H9 (cell line): Measurements from ENCODE around the gene ITPKC. TPM values are rescaled to one million over a fixed set of nuclear protein-coding genes. Genes with fewer than 3 reads are reported as not detected.

Experiments
- DNase-seq: peaks from one replicate; pipeline ENCODE4 v3.0.0-alpha.2; 2017
- H2AFZ ChIP-seq: one replicate; pipeline ENCODE4 v1.6.1; 2013; ENCODE audit warnings: mild to moderate bottlenecking, low read length, control low read depth, moderate library complexity
- H2AK5ac ChIP-seq: 2 replicates; pipeline ENCODE4 v1.6.1; 2013; ENCODE audit warnings: low read length, control low read depth, mixed read lengths; ENCODE audit not compliant: insufficient read length
- H2BK120ac ChIP-seq: one replicate; pipeline ENCODE4 v1.6.1; 2013; ENCODE audit warnings: low read depth, mild to moderate bottlenecking, low read length, control low read depth, inconsistent platforms; ENCODE audit not compliant: poor library complexity, severe bottlenecking
- H2BK12ac ChIP-seq: 2 replicates; pipeline ENCODE4 v1.6.1; 2013; ENCODE audit warnings: low read length, control low read depth, mixed read lengths, low read depth; ENCODE audit not compliant: insufficient read length
- H2BK15ac ChIP-seq: 2 replicates; pipeline ENCODE4 v1.6.1; 2013; ENCODE audit warnings: low read depth, low read length, control low read depth
- H2BK20ac ChIP-seq: one replicate; pipeline ENCODE4 v1.6.1; 2013; ENCODE audit warnings: low read depth, mild to moderate bottlenecking, low read length, control low read depth, inconsistent platforms; ENCODE audit not compliant: poor library complexity, severe bottlenecking
- H2BK5ac ChIP-seq: 2 replicates; pipeline ENCODE4 v1.6.1; 2013; ENCODE audit warnings: low read length, control low read depth, mixed read lengths; ENCODE audit not compliant: insufficient read length
- H3K14ac ChIP-seq: 2 replicates; pipeline ENCODE4 v1.6.1; 2013; ENCODE audit warnings: low read length, control low read depth; ENCODE audit not compliant: insufficient read depth
- H3K18ac ChIP-seq: 2 replicates; pipeline ENCODE4 v1.6.1; 2013; ENCODE audit warnings: low read depth, mild to moderate bottlenecking, mixed read lengths, low read length, control low read depth; ENCODE audit not compliant: insufficient read length
- H3K23ac ChIP-seq: 2 replicates; pipeline ENCODE4 v1.6.1; 2013; ENCODE audit warnings: low read length, control low read depth, mixed read lengths, low read depth; ENCODE audit not compliant: insufficient read length
- H3K23me2 ChIP-seq: 2 replicates; pipeline ENCODE4 v1.6.1; 2013; ENCODE audit warnings: low read depth, mild to moderate bottlenecking, mixed read lengths, low read length, control low read depth; ENCODE audit not compliant: insufficient read length, poor library complexity, severe bottlenecking
- H3K27ac ChIP-seq: 2 replicates; pipeline ENCODE4 v1.5.1; 2013; ENCODE audit warnings: low read length, control low read depth, mixed read lengths, low read depth; ENCODE audit not compliant: insufficient read length
- H3K27me3 ChIP-seq: 2 replicates; pipeline ENCODE4 v1.6.1; 2013; ENCODE audit warnings: low read length, control low read depth, inconsistent platforms; ENCODE audit not compliant: insufficient read depth
- H3K4ac ChIP-seq: 2 replicates; pipeline ENCODE4 v1.6.1; 2013; ENCODE audit warnings: low read depth, mild to moderate bottlenecking, control low read depth, inconsistent platforms, low read length, moderate library complexity
- H3K4me1 ChIP-seq: 2 replicates; pipeline ENCODE4 v1.6.1; 2013; ENCODE audit warnings: low read length, control low read depth, inconsistent platforms; ENCODE audit not compliant: insufficient read depth
- H3K4me2 ChIP-seq: 2 replicates; pipeline ENCODE4 v1.6.1; 2013; ENCODE audit warnings: low read length, control low read depth, mixed read lengths; ENCODE audit not compliant: insufficient read length, insufficient read depth
- H3K56ac ChIP-seq: 2 replicates; pipeline ENCODE4 v1.6.1; 2013; ENCODE audit warnings: low read depth, mild to moderate bottlenecking, mixed read lengths, low read length, control low read depth; ENCODE audit not compliant: insufficient read length
- H3K79me1 ChIP-seq: 2 replicates; pipeline ENCODE4 v1.6.1; 2013; ENCODE audit warnings: low read depth, mild to moderate bottlenecking, moderate library complexity, low read length, control low read depth, inconsistent platforms; ENCODE audit not compliant: insufficient read depth, poor library complexity, severe bottlenecking
- H3K79me2 ChIP-seq: 2 replicates; pipeline ENCODE4 v1.6.1; 2013; ENCODE audit warnings: low read length, control low read depth, inconsistent platforms; ENCODE audit not compliant: insufficient read depth
- H3K9ac ChIP-seq: 2 replicates; pipeline ENCODE4 v1.6.1; 2013; ENCODE audit warnings: low read length, control low read depth, mixed read lengths; ENCODE audit not compliant: insufficient read length; ENCODE audit errors: extremely low read depth
- H3K9me3 ChIP-seq: one replicate; pipeline ENCODE4 v1.6.1; 2013; ENCODE audit warnings: low read depth, low read length, inconsistent platforms; ENCODE audit not compliant: control insufficient read depth
- H3T11ph ChIP-seq: one replicate; pipeline ENCODE4 v1.6.1; 2013; ENCODE audit warnings: mild to moderate bottlenecking, low read length, control low read depth, inconsistent platforms
- H4K20me1 ChIP-seq: one replicate; pipeline ENCODE4 v1.6.1; 2013; ENCODE audit not compliant: control insufficient read depth, insufficient read length, insufficient read depth
- H4K5ac ChIP-seq: 2 replicates; pipeline ENCODE4 v1.6.1; 2013; ENCODE audit warnings: low read depth, mild to moderate bottlenecking, mixed read lengths, low read length, control low read depth; ENCODE audit not compliant: insufficient read length
- H4K8ac ChIP-seq: replicated peaks from 2 replicates; pipeline ENCODE4 v1.6.1; 2013; ENCODE audit warnings: low read length, control low read depth, mixed read lengths, low read depth; ENCODE audit not compliant: insufficient read length
- H4K91ac ChIP-seq: 2 replicates; pipeline ENCODE4 v1.6.1; 2013; ENCODE audit warnings: low read depth, mild to moderate bottlenecking, moderate library complexity, mixed read lengths, low read length, control low read depth; ENCODE audit not compliant: insufficient read length
- H3K27ac Mint-ChIP-seq, 3 experiments: 2 replicates in 2 of 3; 3 replicates in 1 of 3; pipeline ENCODE4 v1.8.0; 2020 to 2021; ENCODE audit warnings: mixed read lengths in 3 of 3, mild to moderate bottlenecking in 1 of 3, moderate library complexity in 1 of 3
- H3K27me3 Mint-ChIP-seq: 2 replicates; pipeline ENCODE4 v1.8.0; 2021; ENCODE audit warnings: low read depth, mild to moderate bottlenecking, moderate library complexity, mixed read lengths
- H3K36me3 Mint-ChIP-seq, 3 experiments: 2 replicates in 2 of 3; 3 replicates in 1 of 3; pipeline ENCODE4 v1.8.0; 2020 to 2021; ENCODE audit warnings: low read depth in 3 of 3, mixed read lengths in 3 of 3; ENCODE audit not compliant: insufficient read depth in 1 of 3
- H3K4me1 Mint-ChIP-seq, 2 experiments: 2 replicates each; pipeline ENCODE4 v1.8.0; 2020; ENCODE audit warnings: mixed read lengths in 2 of 2
- H3K4me3 Mint-ChIP-seq, 2 experiments: 2 replicates in 1 of 2; 3 replicates in 1 of 2; pipeline ENCODE4 v1.8.0; 2020 to 2021; ENCODE audit warnings: mild to moderate bottlenecking in 2 of 2, mixed read lengths in 2 of 2, moderate library complexity in 1 of 2
- H3K9me3 Mint-ChIP-seq, 2 experiments: 2 replicates in 1 of 2; 3 replicates in 1 of 2; pipeline ENCODE4 v1.8.0; 2020; ENCODE audit warnings: mild to moderate bottlenecking in 2 of 2, mixed read lengths in 2 of 2, moderate library complexity in 1 of 2
- CTCF ChIP-seq: fragments of 200-600 bp; sonication (generic); conservative IDR thresholded peaks from 3 replicates; pipeline ENCODE4 v1.8.0; 2021; ENCODE audit warnings: antibody characterized with exemption, mild to moderate bottlenecking
- WGBS: extraction: QIAGEN DNeasy Blood & Tissue Kit; methylation state at CpG from one replicate; pipeline ENCODE4 v1.1.7; 2013; ENCODE audit warnings: missing lambda C conversion rate, low lambda C conversion rate, mixed read lengths; ENCODE audit not compliant: insufficient read length; ENCODE audit errors: extremely low coverage; 5-methylcytosine and 5-hydroxymethylcytosine counted together
- total RNA-seq: library from RNA; stranded (reverse); gene quantifications from 2 replicates; pipeline ENCODE4 v1.2.1, GENCODE V29; 2021

ITPKC gene
- total RNA-seq, 1 experiment from 2014 or later: 11.2 TPM

- Histone ChIP-seq H2AFZ (no peak overlapping the region), H4K8ac (no peak overlapping the region), H3K9me3 (no peaks in the 10 kb centered on the region), H4K91ac (no peak overlapping the region), H3K18ac (no peak overlapping the region), H3T11ph (no peak overlapping the region), H3K79me2 (peaks cover 21% of the 10 kb centered on the region; the same call in 1 of the 2 replicates), H3K23me2 (no peaks in the 10 kb centered on the region), H2BK12ac (no peak overlapping the region), H3K4me1 (no peaks in the 10 kb centered on the region), H2BK20ac (no peak overlapping the region), H2AK5ac (no peak overlapping the region), H3K4me2 (no peak overlapping the region), H3K23ac (no peak overlapping the region), H3K14ac (no peak overlapping the region), H4K5ac (no peak overlapping the region), H3K27ac (no peak overlapping the region), H3K79me1 (peaks cover 17% of the 10 kb centered on the region), H3K9ac (no peak overlapping the region), H2BK5ac (no peak overlapping the region), H3K4ac (no peak overlapping the region), H2BK15ac (no peak overlapping the region), H3K27me3 (no peaks in the 10 kb centered on the region; the same call in 1 of the 2 replicates), H2BK120ac (no peak overlapping the region), H3K56ac (no peak overlapping the region), H4K20me1 (peaks cover 3% of the 10 kb centered on the region)
- no peak overlapping the region; a peak in 1 of 7 replicates for H3K27ac Mint-ChIP-seq
- no peak overlapping the region for H3K4me3 Mint-ChIP-seq
- no peaks in the 10 kb centered on the region for H3K9me3 Mint-ChIP-seq
- DNase-seq: no peak
- no peak for TF ChIP-seq CTCF
- H3K27me3 Mint-ChIP-seq: no peaks in the 10 kb centered on the region
- peaks cover 75 to 96% (median 91%) of the 10 kb centered on the region in 3 experiments for H3K36me3 Mint-ChIP-seq
- no CpG with 5 or more reads among the region's 13 CpGs for WGBS
- peaks cover 11 to 12% of the 10 kb centered on the region in 2 experiments for H3K4me1 Mint-ChIP-seq
Measured at GRCh38 chr19:40759352-40759751, 42.4 kb downstream of the ITPKC start.
